ENCODE results near the gene EPAS1.

DNA sequence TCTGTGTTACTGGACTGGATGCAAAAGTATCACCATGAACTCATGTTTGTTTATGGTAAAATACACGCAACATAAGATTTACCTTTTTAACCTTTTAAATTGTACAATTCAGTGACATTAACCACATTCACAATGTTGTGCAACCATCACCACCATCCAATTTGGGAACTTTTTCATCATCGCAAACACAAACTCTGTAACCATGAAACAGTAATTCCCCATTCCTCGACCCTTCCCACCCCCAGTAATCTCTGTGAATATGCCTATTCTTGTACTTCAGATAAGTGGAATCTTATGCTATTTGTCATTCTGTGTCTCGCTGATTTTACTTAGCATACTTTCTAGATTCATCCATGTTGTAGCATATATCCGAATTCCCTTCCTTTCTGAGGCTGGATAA, 31.1 kb upstream of the EPAS1 start:
- TF ChIP-seq, protein P1, sequence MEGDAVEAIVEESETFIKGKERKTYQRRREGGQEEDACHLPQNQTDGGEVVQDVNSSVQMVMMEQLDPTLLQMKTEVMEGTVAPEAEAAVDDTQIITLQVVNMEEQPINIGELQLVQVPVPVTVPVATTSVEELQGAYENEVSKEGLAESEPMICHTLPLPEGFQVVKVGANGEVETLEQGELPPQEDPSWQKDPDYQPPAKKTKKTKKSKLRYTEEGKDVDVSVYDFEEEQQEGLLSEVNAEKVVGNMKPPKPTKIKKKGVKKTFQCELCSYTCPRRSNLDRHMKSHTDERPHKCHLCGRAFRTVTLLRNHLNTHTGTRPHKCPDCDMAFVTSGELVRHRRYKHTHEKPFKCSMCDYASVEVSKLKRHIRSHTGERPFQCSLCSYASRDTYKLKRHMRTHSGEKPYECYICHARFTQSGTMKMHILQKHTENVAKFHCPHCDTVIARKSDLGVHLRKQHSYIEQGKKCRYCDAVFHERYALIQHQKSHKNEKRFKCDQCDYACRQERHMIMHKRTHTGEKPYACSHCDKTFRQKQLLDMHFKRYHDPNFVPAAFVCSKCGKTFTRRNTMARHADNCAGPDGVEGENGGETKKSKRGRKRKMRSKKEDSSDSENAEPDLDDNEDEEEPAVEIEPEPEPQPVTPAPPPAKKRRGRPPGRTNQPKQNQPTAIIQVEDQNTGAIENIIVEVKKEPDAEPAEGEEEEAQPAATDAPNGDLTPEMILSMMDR (IDR thresholded peaks at IDR 0.05) = no peak
- no peak for TF ChIP-seq POLR2A (IDR thresholded peaks at IDR 0.05)

Data from heart left ventricle (tissue), 13 donors.